ENCODE data around the gene CEMIP.

The CEMIP gene

DNA sequence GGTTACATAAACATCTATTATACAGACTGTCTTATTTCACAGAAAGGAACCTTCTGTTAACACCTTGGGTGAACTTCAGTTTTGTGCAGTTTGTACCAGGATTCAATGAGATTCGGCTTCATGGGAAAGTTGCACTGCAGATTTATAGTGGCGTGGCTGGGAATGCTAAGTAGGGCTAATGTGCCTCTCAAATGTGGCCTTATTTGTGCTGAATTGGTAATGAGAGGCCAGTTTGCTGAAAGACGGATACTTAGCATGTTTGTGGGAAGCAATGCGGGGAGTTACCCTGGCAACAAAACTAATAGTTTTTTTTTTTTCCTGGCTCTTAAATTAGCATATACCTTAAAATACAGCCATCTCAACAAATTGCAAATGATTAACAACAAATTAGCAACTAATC is 28.6 kb upstream of the CEMIP start:
- no peak for DNase-seq (ENCODE audit: extremely low spot score)
- CTCF ChIA-PET = no interaction called here
- TF ChIP-seq CTBP1 (IDR thresholded peaks at IDR 0.05; ENCODE audit: borderline replicate concordance) (no peak), FOXA1 (IDR thresholded peaks at IDR 0.05) (no peak), LEF1 (IDR thresholded peaks at IDR 0.05; ENCODE audit: borderline replicate concordance) (no peak), SP1 (IDR thresholded peaks at IDR 0.05) (no peak), ARNT (IDR thresholded peaks at IDR 0.05) (no peak), FOXK2 (IDR thresholded peaks at IDR 0.05) (no peak), HDGF (IDR thresholded peaks at IDR 0.05; ENCODE audit: borderline replicate concordance) (no peak), BHLHE40 (IDR thresholded peaks at IDR 0.05; ENCODE audit: borderline replicate concordance) (no peak), SUZ12 (IDR thresholded peaks at IDR 0.05) (no peak), FOXM1 (IDR thresholded peaks at IDR 0.05; ENCODE audit: borderline replicate concordance) (no peak), L3MBTL2 (conservative IDR thresholded peaks at IDR 0.05) (no peak), ELF4 (IDR thresholded peaks at IDR 0.05) (no peak), TARDBP (IDR thresholded peaks at IDR 0.05) (no peak), NFRKB (IDR thresholded peaks at IDR 0.05) (no peak)
- TF ChIP-seq, protein P1, sequence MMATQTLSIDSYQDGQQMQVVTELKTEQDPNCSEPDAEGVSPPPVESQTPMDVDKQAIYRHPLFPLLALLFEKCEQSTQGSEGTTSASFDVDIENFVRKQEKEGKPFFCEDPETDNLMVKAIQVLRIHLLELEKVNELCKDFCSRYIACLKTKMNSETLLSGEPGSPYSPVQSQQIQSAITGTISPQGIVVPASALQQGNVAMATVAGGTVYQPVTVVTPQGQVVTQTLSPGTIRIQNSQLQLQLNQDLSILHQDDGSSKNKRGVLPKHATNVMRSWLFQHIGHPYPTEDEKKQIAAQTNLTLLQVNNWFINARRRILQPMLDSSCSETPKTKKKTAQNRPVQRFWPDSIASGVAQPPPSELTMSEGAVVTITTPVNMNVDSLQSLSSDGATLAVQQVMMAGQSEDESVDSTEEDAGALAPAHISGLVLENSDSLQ (IDR thresholded peaks at IDR 0.05) = no peak
- POLR2A ChIA-PET = no interaction called here

DNA sequence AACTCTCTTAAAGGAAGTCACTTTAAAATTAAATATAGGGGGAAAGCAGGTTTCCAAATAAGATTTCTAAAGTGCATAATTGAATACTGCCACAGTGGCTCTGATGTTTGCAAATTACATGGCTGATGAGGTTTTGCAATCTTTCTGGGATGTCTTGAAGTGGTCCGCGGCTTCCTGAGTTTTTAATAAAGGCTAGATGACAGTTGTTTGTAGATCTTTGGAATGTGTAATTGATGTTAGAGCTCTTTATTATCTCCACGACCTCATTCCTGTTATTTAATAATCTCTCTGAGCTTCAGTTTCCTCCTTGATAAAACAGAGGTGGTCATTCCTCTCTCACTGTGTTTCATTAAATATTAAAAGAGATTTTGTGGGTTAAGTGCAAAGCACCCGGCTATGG is 27.0 kb upstream of the CEMIP start:
- TF ChIP-seq TARDBP (IDR thresholded peaks at IDR 0.05) (no peak), CTBP1 (IDR thresholded peaks at IDR 0.05; ENCODE audit: borderline replicate concordance) (no peak), LEF1 (IDR thresholded peaks at IDR 0.05; ENCODE audit: borderline replicate concordance) (no peak), ZNF384 (IDR thresholded peaks at IDR 0.05) (no peak), SP1 (IDR thresholded peaks at IDR 0.05) (no peak), FOXA1 (IDR thresholded peaks at IDR 0.05) (no peak), ARNT (IDR thresholded peaks at IDR 0.05) (no peak), HDGF (IDR thresholded peaks at IDR 0.05; ENCODE audit: borderline replicate concordance) (no peak), ELF4 (IDR thresholded peaks at IDR 0.05) (no peak), FOXK2 (IDR thresholded peaks at IDR 0.05) (no peak), L3MBTL2 (conservative IDR thresholded peaks at IDR 0.05) (no peak), BHLHE40 (IDR thresholded peaks at IDR 0.05; ENCODE audit: borderline replicate concordance) (no peak), SUZ12 (IDR thresholded peaks at IDR 0.05) (no peak), FOXM1 (IDR thresholded peaks at IDR 0.05; ENCODE audit: borderline replicate concordance) (no peak), NFRKB (IDR thresholded peaks at IDR 0.05) (no peak)
- TF ChIP-seq, protein P1 (IDR thresholded peaks at IDR 0.05) = no peak
- ChIA-PET POLR2A (interaction anchor here (1.0 kb wide), 1 partner anchor 57 kb away, joined by 3 read pairs; the partner anchor contains the start of gene ABHD17C), CTCF (no interaction called here)
- no peak for DNase-seq (ENCODE audit: extremely low spot score)

DNA sequence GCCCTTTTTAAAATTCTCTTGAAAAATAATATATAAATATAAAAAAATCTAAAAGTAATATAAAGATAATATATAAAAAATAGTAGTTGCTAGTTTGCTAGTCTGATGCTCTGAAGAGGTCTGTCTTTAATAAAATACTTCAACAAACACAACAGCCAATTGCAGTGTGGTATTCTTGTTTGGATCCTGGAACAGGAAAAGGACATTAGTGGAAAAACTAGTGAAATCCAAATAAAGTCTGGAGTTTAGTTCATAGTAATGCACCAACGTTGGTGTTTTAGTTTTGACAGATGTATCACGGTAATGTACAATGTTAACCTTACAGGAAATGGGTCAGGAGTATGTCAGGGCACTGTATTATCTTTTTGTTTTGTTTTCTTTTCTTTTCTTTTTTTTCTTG is 26.0 kb upstream of the CEMIP start:
- ChIA-PET POLR2A (no interaction called here), CTCF (no interaction called here)
- TF ChIP-seq FOXM1 (IDR thresholded peaks at IDR 0.05; ENCODE audit: borderline replicate concordance) (no peak), TARDBP (IDR thresholded peaks at IDR 0.05) (no peak), NFRKB (IDR thresholded peaks at IDR 0.05) (no peak), LEF1 (IDR thresholded peaks at IDR 0.05; ENCODE audit: borderline replicate concordance) (no peak), HDGF (IDR thresholded peaks at IDR 0.05; ENCODE audit: borderline replicate concordance) (no peak), ARNT (IDR thresholded peaks at IDR 0.05) (no peak), BHLHE40 (IDR thresholded peaks at IDR 0.05; ENCODE audit: borderline replicate concordance) (no peak), SP1 (IDR thresholded peaks at IDR 0.05) (no peak), ELF4 (IDR thresholded peaks at IDR 0.05) (no peak)
- TF ChIP-seq, protein P1 (IDR thresholded peaks at IDR 0.05) = no peak
- DNase-seq (ENCODE audit: extremely low spot score) = no peak

DNA sequence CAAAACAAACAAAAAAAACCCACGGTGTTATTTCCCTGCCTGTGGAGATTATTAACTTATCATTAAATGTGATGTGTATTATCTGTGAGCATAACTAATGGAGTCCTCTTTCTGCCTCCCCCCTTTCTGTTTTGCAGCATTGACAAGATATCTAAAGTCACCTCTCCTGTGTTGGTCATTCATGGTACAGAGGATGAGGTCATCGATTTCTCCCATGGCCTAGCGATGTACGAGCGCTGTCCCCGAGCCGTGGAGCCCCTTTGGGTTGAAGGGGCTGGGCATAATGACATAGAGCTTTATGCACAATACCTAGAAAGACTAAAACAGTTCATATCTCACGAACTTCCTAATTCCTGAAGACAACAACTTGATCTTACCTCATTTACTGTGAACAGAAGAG is 25.2 kb upstream of the CEMIP start:
- POLR2A ChIA-PET = no interaction called here
- CTCF ChIA-PET = interaction anchor here (0.6 to 1.3 kb wide), 4 partner anchors 13 to 1100 kb away, joined by 3 to 4 read pairs (median 4); no protein-coding TSS in a partner anchor
- DNase-seq (ENCODE audit: extremely low spot score) = no peak
- TF ChIP-seq ZNF384 (IDR thresholded peaks at IDR 0.05) = no peak
- TF ChIP-seq, protein P1 (IDR thresholded peaks at IDR 0.05) = no peak
- no peak for TF ChIP-seq FOXM1 (IDR thresholded peaks at IDR 0.05; ENCODE audit: borderline replicate concordance)
- TF ChIP-seq CTBP1 (IDR thresholded peaks at IDR 0.05; ENCODE audit: borderline replicate concordance) = no peak
- TF ChIP-seq FOXK2 (IDR thresholded peaks at IDR 0.05) = no peak
- no peak for TF ChIP-seq HDGF (IDR thresholded peaks at IDR 0.05; ENCODE audit: borderline replicate concordance)

- POLR2A ChIA-PET = no interaction called here
- TF ChIP-seq TARDBP (IDR thresholded peaks at IDR 0.05) = no peak
- no peak for TF ChIP-seq SUZ12 (IDR thresholded peaks at IDR 0.05)
- TF ChIP-seq NFRKB (IDR thresholded peaks at IDR 0.05) = no peak
- TF ChIP-seq, protein P1 (IDR thresholded peaks at IDR 0.05) = no peak
- no peak for TF ChIP-seq BHLHE40 (IDR thresholded peaks at IDR 0.05; ENCODE audit: borderline replicate concordance)
- no peak for TF ChIP-seq SP1 (IDR thresholded peaks at IDR 0.05)
- no peak for TF ChIP-seq CTBP1 (IDR thresholded peaks at IDR 0.05; ENCODE audit: borderline replicate concordance)
- no peak for TF ChIP-seq ARNT (IDR thresholded peaks at IDR 0.05)
- no peak for TF ChIP-seq HDGF (IDR thresholded peaks at IDR 0.05; ENCODE audit: borderline replicate concordance)
- CTCF ChIA-PET = interaction anchor here (0.9 kb wide), 1 partner anchor 222 kb away, joined by 3 read pairs; no protein-coding TSS in a partner anchor
- DNase-seq (ENCODE audit: extremely low spot score) = no peak
These were observed 23.3 kb upstream of the CEMIP start for GRCh38 chr15:80755885-80756284.
